NB4 (cell line): ENCODE measurements around the gene RNF32.

ENCODE experiments used
- POLR2A ChIP-seq: IDR thresholded peaks from 2 replicates; pipeline ENCODE4 v1.6.1; 2011; ENCODE audit warnings: mild to moderate bottlenecking; ENCODE audit not compliant: insufficient read length; ENCODE audit errors: extremely low read depth
- TF ChIP-seq, protein P1 (sequence below): IDR thresholded peaks from one replicate; pipeline ENCODE4 v1.5.1; 2012; ENCODE audit warnings: low read depth, low read length

DNA sequence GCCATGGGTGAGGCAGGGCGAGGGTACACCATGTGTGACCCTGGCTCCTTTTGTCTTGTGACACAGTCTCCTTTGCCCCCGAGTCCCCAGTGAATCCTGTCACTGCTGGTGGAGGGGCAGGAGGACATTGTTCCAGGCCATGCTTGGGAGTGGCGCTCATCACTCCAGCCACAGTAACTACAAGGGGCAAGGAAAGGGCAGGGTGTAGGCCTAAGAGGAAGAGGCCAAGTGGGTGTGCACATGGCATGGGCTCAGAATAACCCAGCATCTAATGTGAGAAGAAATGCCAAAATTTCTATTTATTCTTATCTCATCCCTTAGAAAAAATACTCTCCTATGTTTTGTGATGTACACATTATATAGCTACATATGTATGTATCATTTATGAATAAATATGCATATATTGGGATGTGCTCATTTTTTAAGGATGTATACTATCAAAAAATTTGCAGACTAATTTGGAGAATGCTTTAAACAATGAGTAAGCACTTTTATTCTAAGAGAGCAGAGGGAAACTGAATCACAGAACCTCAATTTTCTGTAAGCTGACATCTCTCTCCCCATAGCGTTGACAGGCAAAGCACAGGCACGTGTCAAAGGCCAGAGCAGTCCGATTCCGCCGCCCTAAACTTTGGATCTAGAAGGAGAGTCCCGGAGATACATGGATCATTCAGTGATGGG lies 36.9 kb downstream of the RNF32 start:
- TF ChIP-seq, protein P1, sequence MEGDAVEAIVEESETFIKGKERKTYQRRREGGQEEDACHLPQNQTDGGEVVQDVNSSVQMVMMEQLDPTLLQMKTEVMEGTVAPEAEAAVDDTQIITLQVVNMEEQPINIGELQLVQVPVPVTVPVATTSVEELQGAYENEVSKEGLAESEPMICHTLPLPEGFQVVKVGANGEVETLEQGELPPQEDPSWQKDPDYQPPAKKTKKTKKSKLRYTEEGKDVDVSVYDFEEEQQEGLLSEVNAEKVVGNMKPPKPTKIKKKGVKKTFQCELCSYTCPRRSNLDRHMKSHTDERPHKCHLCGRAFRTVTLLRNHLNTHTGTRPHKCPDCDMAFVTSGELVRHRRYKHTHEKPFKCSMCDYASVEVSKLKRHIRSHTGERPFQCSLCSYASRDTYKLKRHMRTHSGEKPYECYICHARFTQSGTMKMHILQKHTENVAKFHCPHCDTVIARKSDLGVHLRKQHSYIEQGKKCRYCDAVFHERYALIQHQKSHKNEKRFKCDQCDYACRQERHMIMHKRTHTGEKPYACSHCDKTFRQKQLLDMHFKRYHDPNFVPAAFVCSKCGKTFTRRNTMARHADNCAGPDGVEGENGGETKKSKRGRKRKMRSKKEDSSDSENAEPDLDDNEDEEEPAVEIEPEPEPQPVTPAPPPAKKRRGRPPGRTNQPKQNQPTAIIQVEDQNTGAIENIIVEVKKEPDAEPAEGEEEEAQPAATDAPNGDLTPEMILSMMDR: no peak
- TF ChIP-seq POLR2A: no peak
